Activated CD4-positive, alpha-beta T cell treated with anti-CD3 and anti-CD28 coated beads, Interleukin-2, amount 10 ng/mL, durations not matched to agents 24 days and 14 days (primary cell): ENCODE measurements around the gene RAD9A. TPM values are rescaled to one million over a fixed set of nuclear protein-coding genes. Genes with fewer than 3 reads are reported as not detected.

Source experiments
- DNase-seq: peaks from one replicate; pipeline ENCODE4 v3.0.0; 2022
- H3K27ac Mint-ChIP-seq: one replicate; pipeline ENCODE4 v1.8.0; 2022; ENCODE audit warnings: mild to moderate bottlenecking, mixed read lengths
- H3K27me3 Mint-ChIP-seq: one replicate; pipeline ENCODE4 v1.8.0; 2022; ENCODE audit warnings: mixed read lengths
- H3K36me3 Mint-ChIP-seq: one replicate; pipeline ENCODE4 v1.8.0; 2022; ENCODE audit warnings: low read depth, mild to moderate bottlenecking, mixed read lengths
- H3K4me1 Mint-ChIP-seq: one replicate; pipeline ENCODE4 v1.8.0; 2021; ENCODE audit warnings: mixed read lengths
- H3K4me3 Mint-ChIP-seq: one replicate; pipeline ENCODE4 v1.8.0; 2022; ENCODE audit warnings: mild to moderate bottlenecking, moderate library complexity, mixed read lengths
- H3K9me3 Mint-ChIP-seq: one replicate; pipeline ENCODE4 v1.8.0; 2021; ENCODE audit warnings: mixed read lengths
- intact Hi-C: fragments of 100-400 bp; cut with micrococcal nuclease; formaldehyde crosslinking; loops from one replicate; pipeline ENCODE4 v1.15.1; 2023
- total RNA-seq: library from RNA; stranded (reverse); gene quantifications from 2 replicates; pipeline ENCODE4 v1.2.3, GENCODE V29; 2022

Gene RAD9A
- total RNA-seq, 1 donor from 2014 or later: 31.6 TPM

DNA sequence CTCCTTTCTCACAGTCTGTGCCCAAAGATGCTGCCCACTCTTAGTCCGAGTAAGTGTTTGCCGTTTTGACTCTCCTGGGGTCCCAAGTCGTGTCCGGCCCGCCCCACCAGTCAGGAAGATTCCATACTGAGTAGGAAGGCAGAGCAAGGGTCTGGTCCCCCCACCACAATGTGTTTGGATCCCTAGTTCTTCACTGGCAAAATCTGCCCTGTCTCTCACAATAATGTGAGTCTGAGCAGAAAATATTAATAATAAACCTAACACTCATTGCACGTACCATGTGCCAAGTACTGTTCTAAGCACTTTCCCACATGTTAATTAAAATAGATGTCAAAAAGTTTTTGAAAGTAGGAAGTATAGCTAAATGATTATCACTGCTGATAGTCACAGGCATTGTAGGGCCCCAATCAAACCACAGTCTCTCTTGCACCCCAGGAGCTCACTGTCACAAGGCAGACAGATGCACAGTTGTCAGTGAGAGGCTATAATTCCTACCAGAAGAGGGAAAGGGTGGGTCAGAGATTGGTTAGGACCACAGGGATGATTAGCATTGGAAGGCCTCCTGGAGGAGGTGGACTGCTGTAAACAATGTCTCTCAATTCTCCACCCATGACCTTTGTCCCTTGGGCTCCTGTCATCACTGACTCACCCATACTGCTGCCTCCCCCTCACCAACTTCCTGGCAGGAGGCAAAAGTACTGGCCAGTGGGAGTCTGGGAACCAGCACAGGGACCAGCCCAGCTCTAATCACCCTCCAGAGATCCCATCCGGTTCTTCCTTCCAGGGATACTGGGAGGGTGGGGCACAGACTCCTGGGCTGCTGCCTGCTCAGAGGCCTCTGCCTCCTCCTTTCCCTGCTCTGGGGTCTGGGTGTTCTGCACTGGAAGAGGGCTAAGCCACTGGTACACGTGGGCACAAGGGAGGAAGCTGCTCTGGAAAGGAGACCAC is 37.4 kb upstream of the RAD9A start:
- Mint-ChIP-seq H3K27ac (peak overlapping the region; percentile 98), H3K27me3 (peaks cover 13% of the 10 kb centered on the region), H3K4me3 (peak overlapping the region; percentile 97), H3K36me3 (peaks cover 2% of the 10 kb centered on the region), H3K9me3 (no peaks in the 10 kb centered on the region), H3K4me1 (peaks cover 39% of the 10 kb centered on the region)
- intact Hi-C loops: loop anchor here (10.0 kb wide), 1 partner anchor 230 kb away; the partner anchor contains the start of gene GSTP1
- DNase-seq: peak; percentile 69

DNA sequence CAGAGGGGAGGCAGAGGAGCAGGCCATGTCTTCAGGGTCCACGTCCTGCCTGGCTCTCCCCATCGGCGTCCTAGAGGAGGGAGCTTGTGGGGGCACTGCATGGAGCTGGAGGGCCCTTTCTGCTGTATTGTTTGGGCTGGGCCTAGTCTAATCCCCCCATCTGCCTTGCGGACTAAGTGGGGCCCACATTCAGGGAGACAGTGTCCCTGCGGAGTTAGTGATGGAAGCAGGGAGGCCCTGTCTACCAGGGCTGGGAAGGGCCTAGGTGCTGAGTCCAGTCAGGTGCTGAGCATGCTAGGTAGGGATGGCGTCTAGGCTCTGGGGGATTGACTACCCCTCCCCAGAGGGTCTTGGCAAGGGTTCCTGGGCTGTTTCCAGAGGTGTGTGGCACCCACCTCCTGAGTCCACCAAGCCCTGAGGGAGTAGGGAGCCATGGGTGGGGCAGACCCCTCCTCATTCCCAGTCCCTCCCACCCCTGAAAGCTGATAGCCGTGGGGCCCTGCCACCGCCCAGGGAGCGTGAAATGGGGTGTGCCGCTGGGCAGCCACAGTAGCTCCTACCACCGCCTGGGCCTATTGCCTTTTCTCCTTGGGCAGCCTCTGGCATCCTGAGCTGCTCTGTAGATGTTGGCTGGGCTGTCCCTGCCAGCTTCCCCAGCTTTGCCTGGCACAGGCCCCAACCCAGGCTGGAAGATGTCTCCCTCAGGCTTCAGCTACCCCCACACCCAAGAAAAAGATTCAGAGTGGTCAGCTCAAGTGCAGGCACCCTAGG is 36.6 kb upstream of the RAD9A start:
- Mint-ChIP-seq H3K9me3 (no peaks in the 10 kb centered on the region), H3K4me1 (peaks cover 37% of the 10 kb centered on the region), H3K27me3 (peaks cover 13% of the 10 kb centered on the region), H3K27ac (peak overlapping the region; percentile 98), H3K36me3 (peaks cover 2% of the 10 kb centered on the region), H3K4me3 (no peak overlapping the region)
- no peak for DNase-seq
- intact Hi-C loops: loop anchor here (10.0 kb wide), 1 partner anchor 230 kb away; the partner anchor contains the start of gene GSTP1

DNA sequence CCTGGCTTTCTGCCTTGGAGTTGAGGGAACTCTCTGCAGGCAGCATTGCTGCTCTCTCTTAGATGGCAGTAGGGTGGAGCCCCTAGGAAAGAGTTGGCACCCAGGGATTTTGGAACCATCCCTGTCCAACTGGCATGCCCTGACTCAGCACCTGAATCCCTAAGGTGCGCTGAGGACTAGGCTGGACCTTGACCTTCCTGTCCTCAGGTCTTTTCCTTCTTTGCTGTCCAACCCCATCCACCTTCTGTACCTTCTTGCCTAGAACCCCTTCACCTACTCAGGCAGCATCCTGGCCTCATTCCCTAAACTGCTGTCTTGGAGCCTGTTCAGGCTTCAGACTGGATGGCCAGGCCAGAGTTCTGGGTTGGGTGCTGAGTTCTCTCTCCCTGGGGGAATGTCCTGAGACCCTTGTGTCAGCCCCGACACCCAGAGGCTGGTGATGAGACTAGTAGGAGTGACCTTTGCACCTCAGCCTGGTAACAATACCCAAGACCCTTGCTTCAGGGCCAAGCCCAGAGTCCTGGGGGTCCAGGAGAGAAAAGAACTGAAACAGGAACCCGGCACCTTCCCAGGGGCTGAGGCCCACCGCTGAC is 35.9 kb upstream of the RAD9A start:
- no peaks in the 10 kb centered on the region for H3K9me3 Mint-ChIP-seq
- peaks cover 15% of the 10 kb centered on the region for H3K27me3 Mint-ChIP-seq
- intact Hi-C loops: loop anchor here (10.0 kb wide), 1 partner anchor 229 kb away; the partner anchor contains the start of gene GSTP1
- H3K4me1 Mint-ChIP-seq: peaks cover 37% of the 10 kb centered on the region
- peak overlapping the region; percentile 65 for H3K27ac Mint-ChIP-seq
- H3K36me3 Mint-ChIP-seq: peaks cover 2% of the 10 kb centered on the region
- no peak overlapping the region for H3K4me3 Mint-ChIP-seq
- DNase-seq: no peak

DNA sequence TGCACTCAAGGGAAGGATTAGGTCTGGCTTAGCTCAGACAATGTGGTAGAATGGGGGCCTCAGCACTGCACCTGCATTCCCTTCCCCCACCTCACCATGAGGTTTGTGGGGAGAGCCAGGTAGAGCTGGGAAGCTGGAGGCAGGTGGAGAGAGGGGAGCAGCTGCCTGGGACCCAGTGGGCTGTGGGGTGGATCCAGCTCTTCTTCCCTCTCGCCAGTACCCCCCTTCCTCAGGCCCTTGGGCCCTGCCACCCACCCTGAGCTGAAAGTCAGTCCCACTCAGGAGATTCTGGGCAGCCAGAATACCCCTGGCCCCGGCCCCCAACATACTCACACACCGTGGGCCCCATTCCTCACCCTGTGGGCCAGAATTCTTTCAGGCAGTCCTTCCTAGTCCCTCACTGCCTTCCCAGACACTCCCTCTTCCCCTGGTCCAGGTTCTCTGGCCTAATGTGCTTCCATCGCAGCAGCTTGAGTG is 35.4 kb upstream of the RAD9A start:
- peaks cover 19% of the 10 kb centered on the region for H3K27me3 Mint-ChIP-seq
- no peaks in the 10 kb centered on the region for H3K9me3 Mint-ChIP-seq
- intact Hi-C loops: loop anchor here (10.0 kb wide), 1 partner anchor 228 kb away; the partner anchor contains the start of gene GSTP1
- no peaks in the 10 kb centered on the region for H3K36me3 Mint-ChIP-seq
- peak overlapping the region; percentile 88 for H3K27ac Mint-ChIP-seq
- peaks cover 35% of the 10 kb centered on the region for H3K4me1 Mint-ChIP-seq
- DNase-seq: no peak
- H3K4me3 Mint-ChIP-seq: peak overlapping the region; percentile 67

DNA sequence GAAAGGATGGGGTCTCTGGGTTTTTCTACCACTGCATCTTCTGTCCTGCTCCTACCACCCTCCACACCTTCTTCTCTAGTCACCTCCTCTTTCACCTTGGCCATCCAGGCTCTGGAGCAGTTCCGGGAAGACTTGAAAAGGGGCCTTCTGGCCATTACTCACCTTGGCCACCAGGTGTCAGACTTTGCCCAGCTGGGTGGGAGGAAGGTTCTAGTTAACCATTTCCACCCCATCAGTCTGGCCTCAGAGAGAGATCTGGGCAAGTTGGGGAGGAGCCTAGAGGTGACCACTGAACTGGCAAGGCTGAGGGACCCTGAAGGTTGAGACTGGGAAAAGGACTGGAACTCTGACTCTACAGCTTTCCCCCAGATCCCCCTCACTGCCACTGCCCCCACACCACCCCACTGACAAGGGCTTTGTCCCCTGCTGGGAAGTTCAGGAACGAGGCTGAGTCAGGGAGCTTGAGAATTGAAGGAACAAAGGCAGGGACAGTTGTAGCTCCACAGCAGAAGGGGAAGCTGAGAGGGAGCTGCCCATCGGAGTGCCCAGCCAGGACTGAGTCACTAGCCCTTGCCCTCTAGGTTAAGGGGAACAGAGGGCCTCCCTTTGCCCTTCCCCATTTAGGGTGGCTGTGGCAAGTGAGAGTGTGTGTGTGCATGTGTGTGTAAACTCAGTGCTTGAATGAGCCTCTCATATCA is 34.8 kb upstream of the RAD9A start:
- intact Hi-C loops: loop anchor here (1.0 to 10.0 kb wide), 2 partner anchors 25 to 228 kb away; partner anchors contain the start of gene GSTP1
- Mint-ChIP-seq H3K4me1 (peaks cover 31% of the 10 kb centered on the region), H3K27ac (peak overlapping the region; percentile 88), H3K4me3 (peak overlapping the region; percentile 67), H3K9me3 (no peaks in the 10 kb centered on the region), H3K36me3 (no peaks in the 10 kb centered on the region), H3K27me3 (peaks cover 24% of the 10 kb centered on the region)
- peak; percentile 92 for DNase-seq

- DNase-seq: no peak
- Mint-ChIP-seq H3K27ac (no peak overlapping the region), H3K36me3 (no peaks in the 10 kb centered on the region), H3K27me3 (peaks cover 33% of the 10 kb centered on the region), H3K4me1 (peaks cover 25% of the 10 kb centered on the region), H3K9me3 (no peaks in the 10 kb centered on the region), H3K4me3 (no peak overlapping the region)
- intact Hi-C loops: loop anchor here (1.0 to 10.0 kb wide), 2 partner anchors 24 to 227 kb away; partner anchors contain the start of gene GSTP1
Measured at GRCh38 chr11:67357831-67358670, 33.7 kb upstream of the RAD9A start.

GRCh38 chr11:67364169-67364568 is 27.6 kb upstream of the RAD9A start:
- Mint-ChIP-seq H3K36me3 (no peaks in the 10 kb centered on the region), H3K4me3 (no peak overlapping the region), H3K4me1 (peaks cover 13% of the 10 kb centered on the region), H3K9me3 (no peaks in the 10 kb centered on the region), H3K27ac (no peak overlapping the region), H3K27me3 (peaks cover 50% of the 10 kb centered on the region)
- no peak for DNase-seq
- intact Hi-C loops: no loop called here

DNA sequence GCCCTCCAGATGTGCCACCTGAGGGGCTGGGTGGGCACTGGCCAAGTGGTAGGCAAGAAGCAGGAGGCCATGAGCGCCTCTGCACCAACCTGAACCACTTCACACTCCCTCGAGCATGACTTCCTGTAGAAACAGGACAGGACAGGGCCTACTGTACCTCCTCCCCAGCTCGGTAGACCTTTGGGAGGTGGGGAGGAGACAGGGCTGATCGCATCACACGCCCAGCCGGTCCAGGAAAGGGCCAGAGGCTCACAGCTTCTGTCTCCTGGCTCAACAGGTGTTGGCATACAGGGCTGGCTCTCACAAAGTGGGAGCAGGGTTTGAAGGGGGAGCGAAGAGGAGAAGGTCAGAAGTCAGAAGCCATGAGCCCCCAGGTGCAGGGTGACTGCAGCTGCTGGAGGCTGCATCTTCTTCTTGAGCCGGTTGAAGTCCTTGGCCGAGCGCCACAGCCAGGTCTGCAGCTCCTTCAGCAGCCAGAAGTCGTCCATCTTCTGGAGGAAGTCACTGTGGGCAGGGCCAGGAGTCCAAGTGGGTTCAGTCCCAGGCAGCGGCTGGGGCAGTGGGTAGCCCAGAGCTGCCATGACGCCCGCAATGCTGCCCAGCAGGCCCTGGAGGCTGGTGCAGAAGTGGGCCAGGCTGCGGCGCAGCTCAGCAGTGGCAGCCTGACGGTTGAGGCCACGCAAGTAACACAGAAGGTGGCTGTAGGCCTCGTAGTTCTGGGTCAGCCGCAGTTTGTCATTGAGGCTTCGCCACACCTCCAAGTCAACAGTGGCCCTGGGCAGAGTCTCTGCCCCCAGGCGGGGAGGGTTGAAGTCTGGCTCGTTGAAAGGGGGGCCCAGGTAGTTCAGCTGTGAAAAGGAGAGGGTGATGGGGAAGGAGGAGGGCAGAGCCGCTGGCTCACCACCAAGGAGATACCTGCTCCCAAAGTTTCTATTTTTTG is 26.7 kb upstream of the RAD9A start:
- Mint-ChIP-seq H3K36me3 (no peaks in the 10 kb centered on the region), H3K4me3 (no peak overlapping the region), H3K27me3 (peaks cover 57% of the 10 kb centered on the region), H3K9me3 (no peaks in the 10 kb centered on the region), H3K4me1 (peaks cover 15% of the 10 kb centered on the region), H3K27ac (no peak overlapping the region)
- DNase-seq: no peak
- intact Hi-C loops: no loop called here

DNA sequence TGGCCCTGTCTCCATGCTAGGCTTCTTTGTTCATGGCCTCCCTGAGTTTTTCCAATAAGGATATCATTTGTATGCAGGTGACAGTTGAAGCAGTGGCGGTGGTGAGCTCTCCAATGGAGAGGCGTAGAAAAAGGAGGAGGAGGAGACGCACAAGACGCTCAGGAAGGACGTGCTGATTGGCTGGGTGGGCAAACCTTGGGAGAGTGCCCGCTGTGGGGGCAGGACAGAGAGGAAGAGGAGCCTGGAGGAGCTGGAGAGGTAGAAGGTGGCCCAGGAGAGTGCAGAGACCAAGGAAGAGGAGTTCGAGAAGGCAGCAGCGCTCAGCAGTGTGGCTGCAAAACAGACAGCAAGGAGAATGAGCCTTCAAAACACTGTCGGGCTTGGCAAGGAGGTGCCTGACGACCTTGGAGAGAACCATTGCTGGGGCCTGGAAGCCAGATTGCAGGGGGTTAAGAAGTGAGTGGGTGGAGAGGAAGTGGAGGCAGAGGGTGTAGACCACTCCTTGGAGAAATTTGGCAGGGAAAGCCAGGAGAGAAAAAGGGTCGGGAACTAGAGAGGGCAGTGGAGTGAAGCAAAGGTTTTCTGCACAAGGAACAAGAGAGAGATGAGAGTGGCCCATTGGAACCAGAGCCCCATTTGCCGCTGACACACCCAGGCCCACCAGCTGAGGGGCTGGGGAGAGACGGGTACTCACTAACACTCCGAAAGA is 25.9 kb upstream of the RAD9A start:
- peaks cover 18% of the 10 kb centered on the region for H3K4me1 Mint-ChIP-seq
- intact Hi-C loops: no loop called here
- no peak overlapping the region for H3K4me3 Mint-ChIP-seq
- H3K27me3 Mint-ChIP-seq: peaks cover 62% of the 10 kb centered on the region
- H3K9me3 Mint-ChIP-seq: no peaks in the 10 kb centered on the region
- H3K27ac Mint-ChIP-seq: no peak overlapping the region
- no peaks in the 10 kb centered on the region for H3K36me3 Mint-ChIP-seq
- DNase-seq: no peak

- intact Hi-C loops: no loop called here
- Mint-ChIP-seq H3K4me1 (peaks cover 23% of the 10 kb centered on the region), H3K9me3 (no peaks in the 10 kb centered on the region), H3K27me3 (peaks cover 62% of the 10 kb centered on the region), H3K4me3 (no peak overlapping the region), H3K27ac (no peak overlapping the region), H3K36me3 (peaks cover 2% of the 10 kb centered on the region)
- no peak for DNase-seq
Measured at GRCh38 chr11:67366546-67366945, 25.2 kb upstream of the RAD9A start.
